K562 (cell line): ENCODE results near the gene MIEN1. TPM values are rescaled to one million over a fixed set of nuclear protein-coding genes. Genes with fewer than 3 reads are reported as not detected.

Experiments
- AFF1 ChIP-seq, 2 experiments: fragments of 450-650 bp; IDR thresholded peaks; 2 replicates each; pipeline ENCODE4 v1.6.1; 2018; ENCODE audit warnings: mild to moderate bottlenecking in 2 of 2, low read depth in 1 of 2; ENCODE audit not compliant: partially characterized antibody in 2 of 2
- BCLAF1 ChIP-seq, 2 experiments: fragments of 450-650 bp in 1 of 2; IDR thresholded peaks; 2 replicates each; pipeline ENCODE4 v1.6.1; 2011 to 2017; ENCODE audit warnings: low read depth in 2 of 2, antibody characterized with exemption in 1 of 2, borderline replicate concordance in 1 of 2, low read length in 1 of 2, mild to moderate bottlenecking in 1 of 2, mixed read lengths in 1 of 2; ENCODE audit not compliant: control insufficient read depth in 1 of 2
- CBFB ChIP-seq: sonication (generic); formaldehyde crosslinking; IDR thresholded peaks from 2 replicates; pipeline ENCODE4 v1.4.0; 2020; ENCODE audit warnings: mild to moderate bottlenecking, missing genetic modification reagents
- CBX2 ChIP-seq: fragments of 200-600 bp; sonication (generic); IDR thresholded peaks from one replicate; pipeline ENCODE4 v1.6.1; 2012; ENCODE audit warnings: mild to moderate bottlenecking, low read length, inconsistent platforms; ENCODE audit not compliant: insufficient read depth, poor library complexity, severe bottlenecking
- GABPA ChIP-seq: fragments of 200-800 bp; sonication (Bioruptor generic); conservative IDR thresholded peaks from 2 replicates; pipeline ENCODE4 v1.6.1; 2016; ENCODE audit warnings: low read depth, missing genetic modification characterization, missing compliant biosample characterization
- MITF ChIP-seq: IDR thresholded peaks from 2 replicates; pipeline ENCODE4 v1.6.1; 2014; ENCODE audit warnings: antibody characterized with exemption
- NR2F6 ChIP-seq: fragments of 450-650 bp; formaldehyde crosslinking; IDR thresholded peaks from 2 replicates; pipeline ENCODE4 v1.4.0; 2020; ENCODE audit warnings: mild to moderate bottlenecking
- PATZ1 ChIP-seq: fragments of 250-450 bp; sonication (Bioruptor Pico); IDR thresholded peaks from 2 replicates; pipeline ENCODE4 v1.5.0; 2020; ENCODE audit warnings: mild to moderate bottlenecking, borderline replicate concordance
- SAFB ChIP-seq: fragments of 200-400 bp; formaldehyde crosslinking; IDR thresholded peaks from 2 replicates; pipeline ENCODE4 v1.6.1; 2017; ENCODE audit warnings: low read depth, low read length, borderline replicate concordance
- ZBTB12 ChIP-seq: fragments of 250-450 bp; sonication (Bioruptor Pico); IDR thresholded peaks from 2 replicates; pipeline ENCODE4 v1.4.0; 2020
- ZC3H4 ChIP-seq: sonication (generic); formaldehyde crosslinking; IDR thresholded peaks from 2 replicates; pipeline ENCODE4 v1.9.0; 2021; ENCODE audit warnings: missing genetic modification reagents, borderline replicate concordance
- ZNF280B ChIP-seq: fragments of 250-450 bp; sonication (Bioruptor Pico); IDR thresholded peaks from 2 replicates; pipeline ENCODE4 v1.5.1; 2021; ENCODE audit warnings: mild to moderate bottlenecking
- polyA plus RNA-seq, 8 experiments: library from polyadenylated mRNA; depleted of rRNA in 4 of 8; stranded (reverse) in 5 of 8; unstranded in 3 of 8; fragments of >200 nt; fragmentation: Nextera tagmentation in 2 of 8; fragmentation: Illumina TruSeq in 1 of 8; extraction: Ambion mirVana in 2 of 8; extraction: Trizol in 1 of 8; gene quantifications; 2 replicates each; pipeline versions ENCODE4 v1.2.1 to v1.2.3, GENCODE V29; 2011 to 2014; ENCODE audit warnings: inconsistent platforms in 1 of 8, missing spikeins in 1 of 8
- total RNA-seq, 7 experiments: library from RNA; depleted of rRNA in 6 of 7; stranded (reverse); fragments of >200 nt in 6 of 7; fragmentation: Illumina TruSeq in 2 of 7; extraction: Trizol in 2 of 7; gene quantifications; 2 replicates each; pipeline versions ENCODE4 v1.2.1 to v1.2.3, GENCODE V29; 2011 to 2021; ENCODE audit warnings: low replicate concordance in 1 of 7

MIEN1 gene
- total and polyA plus RNA-seq, 9 of the 15 experiments (the other 6 are each of a cell fraction or from before 2014, with no cell fraction given): 61.3 to 142 (median 78.9) TPM

- TF ChIP-seq BCLAF1 (IDR thresholded peaks at IDR 0.05; ENCODE audit: borderline replicate concordance in 1 of 2, control insufficient read depth in 1 of 2, low read depth in 2 of 2, low read length in 1 of 2) (no peak), CBFB (CRISPR knock-in tag) (no peak), ZC3H4 (CRISPR knock-in tag) (no peak), AFF1 (IDR thresholded peaks at IDR 0.05; ENCODE audit: low read depth in 1 of 2, partially characterized antibody in 2 of 2) (no peak), ZBTB12 (CRISPR knock-in tag) (no peak), GABPA (tag) (no peak), PATZ1 (CRISPR knock-in tag) (no peak), NR2F6 (CRISPR knock-in tag) (no peak), SAFB (no peak), CBX2 (no peak), ZNF280B (CRISPR knock-in tag) (no peak), MITF (no peak)
- TF ChIP-seq, all 486 proteins: peak for 0
Measured at GRCh38 chr17:39701784-39702422, 28.4 kb downstream of the MIEN1 start (continued).
